A549 (cell line): ENCODE data around the gene LRRC61. TPM values are rescaled to one million over a fixed set of nuclear protein-coding genes. Genes with fewer than 3 reads are reported as not detected.

Experiments used
- ATAC-seq, 2 experiments: fragments of 200-7000 bp in 1 of 2; fragments of >200 bp in 1 of 2; cut with Nextera tagmentation in 1 of 2; cut with Tn5 transposase in 1 of 2; 3 replicates each; pipeline versions ENCODE4 v1.8.0 to v1.9.1; 2018 to 2020; ENCODE audit warnings: mild to moderate bottlenecking in 1 of 2, moderate library complexity in 1 of 2
- CTCF ChIA-PET: fragments of 300-600 bp; sonication (Branson Sonifier 250); formaldehyde crosslinking; extraction: SDS; loops from one replicate; lab custom pipeline; 2021; ENCODE audit warnings: antibody characterized with exemption, inconsistent platforms; lab: Yijun Ruan, JAX
- POLR2A ChIA-PET: fragments of 350-600 bp; formaldehyde crosslinking; extraction: SDS; loops from one replicate; lab custom pipeline; 2021; ENCODE audit warnings: antibody characterized with exemption, inconsistent platforms; lab: Yijun Ruan, JAX
- DNase-seq, 2 experiments: peaks; one replicate each; pipeline versions ENCODE4 v3.0.0 to v3.0.0-alpha.2; 2011 to 2016; ENCODE audit warnings: low read depth in 1 of 2, low spot score in 1 of 2
- FAIRE-seq: peaks from 2 replicates; lab custom pipeline; 2011; peaks lifted over from hg19 to GRCh38; lab: Jason Lieb, UNC
- H3K27ac ChIP-seq, 2 experiments: fragments of >200 bp; sonication (Bioruptor Twin); formaldehyde crosslinking; 3 replicates each; pipeline ENCODE4 v1.5.1; 2016 to 2017
- H3K4me1 ChIP-seq: fragments of >200 bp; sonication (Bioruptor Twin); formaldehyde crosslinking; 3 replicates; pipeline ENCODE4 v1.6.1; 2016
- H3K4me2 ChIP-seq: fragments of >200 bp; sonication (Bioruptor Twin); formaldehyde crosslinking; 3 replicates; pipeline ENCODE4 v1.6.1; 2016
- H3K4me3 ChIP-seq: fragments of >200 bp; sonication (Bioruptor Twin); formaldehyde crosslinking; 3 replicates; pipeline ENCODE4 v1.5.1; 2016
- H3K9me3 ChIP-seq: fragments of >200 bp; sonication (Bioruptor Twin); formaldehyde crosslinking; 3 replicates; pipeline ENCODE4 v1.6.1; 2016
- BHLHE40 ChIP-seq: IDR thresholded peaks from 2 replicates; pipeline ENCODE4 v1.6.1; 2012; ENCODE audit warnings: low read depth, low read length, inconsistent platforms
- CTCF ChIP-seq: fragments of >200 bp; sonication (Bioruptor Twin); formaldehyde crosslinking; IDR thresholded peaks from 3 replicates; pipeline ENCODE4 v1.5.1; 2016
- E2F6 ChIP-seq: IDR thresholded peaks from 2 replicates; pipeline ENCODE4 v1.6.1; 2012; ENCODE audit warnings: low read depth, borderline replicate concordance
- EHF ChIP-seq: fragments of 250-450 bp; sonication (Bioruptor Pico); IDR thresholded peaks from 2 replicates; pipeline ENCODE4 v1.5.0; 2020; ENCODE audit warnings: mild to moderate bottlenecking
- EHMT2 ChIP-seq: fragments of 200-600 bp; sonication (generic); IDR thresholded peaks from 2 replicates; pipeline ENCODE4 v1.6.1; 2016; ENCODE audit warnings: antibody characterized with exemption, low read depth, mild to moderate bottlenecking, moderate library complexity
- FOSB ChIP-seq: fragments of 250-450 bp; sonication (Bioruptor Pico); IDR thresholded peaks from 2 replicates; pipeline ENCODE4 v1.5.0; 2020; ENCODE audit warnings: mild to moderate bottlenecking, moderate library complexity
- FOXS1 ChIP-seq: fragments of 250-450 bp; sonication (Bioruptor Pico); IDR thresholded peaks from 2 replicates; pipeline ENCODE4 v1.5.0; 2020; ENCODE audit warnings: mild to moderate bottlenecking, moderate library complexity
- HEYL ChIP-seq: fragments of 250-450 bp; sonication (Bioruptor Pico); IDR thresholded peaks from 2 replicates; pipeline ENCODE4 v1.8.0; 2021; ENCODE audit warnings: mild to moderate bottlenecking, moderate library complexity
- JUNB ChIP-seq: fragments of >200 bp; sonication (Bioruptor Twin); formaldehyde crosslinking; IDR thresholded peaks from 2 replicates; pipeline ENCODE4 v1.6.1; 2016
- MAX ChIP-seq: IDR thresholded peaks from 2 replicates; pipeline ENCODE4 v1.6.1; 2012
- MAZ ChIP-seq: fragments of 150-350 bp; IDR thresholded peaks from 2 replicates; pipeline ENCODE4 v1.6.1; 2014; ENCODE audit warnings: antibody characterized with exemption, low read depth, low read length, borderline replicate concordance
- NFE2L2 ChIP-seq: fragments of 150-350 bp; conservative IDR thresholded peaks from 2 replicates; pipeline ENCODE4 v1.6.1; 2014; ENCODE audit warnings: low read length
- PHF8 ChIP-seq: fragments of 200-600 bp; sonication (generic); IDR thresholded peaks from 2 replicates; pipeline ENCODE4 v1.6.1; 2016; ENCODE audit warnings: low read depth, mild to moderate bottlenecking, antibody characterized with exemption, moderate library complexity, borderline replicate concordance
- RCOR1 ChIP-seq: fragments of 150-350 bp; IDR thresholded peaks from 2 replicates; pipeline ENCODE4 v1.6.1; 2014; ENCODE audit warnings: antibody characterized with exemption, low read length, low read depth
- RFX5 ChIP-seq: fragments of 450-650 bp; IDR thresholded peaks from 2 replicates; pipeline ENCODE4 v1.7.1; 2014; ENCODE audit warnings: antibody characterized with exemption, mild to moderate bottlenecking, moderate library complexity
- RNF2 ChIP-seq: fragments of 200-600 bp; sonication (generic); IDR thresholded peaks from 2 replicates; pipeline ENCODE4 v1.6.1; 2016; ENCODE audit warnings: low read depth, mild to moderate bottlenecking, antibody characterized with exemption, moderate library complexity, borderline replicate concordance
- SREBF2 ChIP-seq: fragments of 450-650 bp; IDR thresholded peaks from 2 replicates; pipeline ENCODE4 v1.6.1; 2014; ENCODE audit warnings: mild to moderate bottlenecking, moderate library complexity
- USF2 ChIP-seq: fragments of 450-650 bp; IDR thresholded peaks from 2 replicates; pipeline ENCODE4 v1.6.1; 2014; ENCODE audit warnings: antibody characterized with exemption
- ZC3H11A ChIP-seq: fragments of 450-650 bp; IDR thresholded peaks from 2 replicates; pipeline ENCODE4 v1.6.1; 2014; ENCODE audit warnings: antibody characterized with exemption, mild to moderate bottlenecking
- ZFP36 ChIP-seq: fragments of 450-650 bp; IDR thresholded peaks from 2 replicates; pipeline ENCODE4 v1.6.1; 2014; ENCODE audit warnings: borderline replicate concordance; ENCODE audit not compliant: partially characterized antibody
- ZSCAN20 ChIP-seq: fragments of 250-450 bp; sonication (Bioruptor Pico); IDR thresholded peaks from 2 replicates; pipeline ENCODE4 v1.8.0; 2022; ENCODE audit warnings: mild to moderate bottlenecking, moderate library complexity
- WGBS: methylation state at CpG from one replicate; pipeline ENCODE4 v1.1.6; 2017; ENCODE audit errors: missing lambda C conversion rate; 5-methylcytosine and 5-hydroxymethylcytosine counted together
- polyA plus RNA-seq, 4 experiments: library from polyadenylated mRNA; depleted of rRNA in 3 of 4; stranded (reverse); fragments of >200 nt; fragmentation: RNase III in 1 of 4; extraction: RNeasy Plus Mini Kit Qiagen cat#74134 plus additional on column Dnase treatment in 1 of 4; gene quantifications; 2 replicates in 3 of 4; 3 replicates in 1 of 4; pipeline ENCODE4 v1.2.3, GENCODE V29; 2011 to 2017

LRRC61 gene
- polyA plus RNA-seq, 2 of the 4 experiments (the other 2 are of a cell fraction), result 0.19 to 0.22 TPM

- no peak overlapping the region for H3K4me2 ChIP-seq
- H3K27ac ChIP-seq, result no peak overlapping the region
- no peaks in the 10 kb centered on the region; the same call in 2 of the 3 replicates for H3K4me1 ChIP-seq
- no peak for FAIRE-seq
- ChIA-PET CTCF (no interaction called here), POLR2A (no interaction called here)
- no peak overlapping the region for H3K4me3 ChIP-seq
- TF ChIP-seq BHLHE40, result no peak
- TF ChIP-seq FOSB (CRISPR knock-in tag), result no peak
- TF ChIP-seq FOXS1 (CRISPR knock-in tag), result no peak
- TF ChIP-seq E2F6, result no peak
- TF ChIP-seq ZC3H11A, result no peak
- no peak for TF ChIP-seq ZSCAN20
- TF ChIP-seq MAZ, result no peak
- no peaks in the 10 kb centered on the region for H3K9me3 ChIP-seq
- DNase-seq, result no peak
- ATAC-seq, result no peak
- WGBS, result 65% methylated on average over 5 of the region's 5 CpGs
Observed at GRCh38 chr7:150360363-150361058, 37.4 kb downstream of the LRRC61 start.

GRCh38 chr7:150361402-150361801 is 38.2 kb downstream of the LRRC61 start:
- ChIA-PET CTCF (interaction anchor here (0.7 kb wide), 1 partner anchor 60 kb away, joined by 3 read pairs; no protein-coding TSS in a partner anchor), POLR2A (no interaction called here)
- H3K4me3 ChIP-seq, result no peak overlapping the region
- DNase-seq (no peak), FAIRE-seq (no peak), ATAC-seq (no peak)
- no peaks in the 10 kb centered on the region for H3K9me3 ChIP-seq
- H3K4me1 ChIP-seq, result no peaks in the 10 kb centered on the region
- H3K4me2 ChIP-seq, result no peak overlapping the region
- TF ChIP-seq EHMT2 (no peak), JUNB (no peak), ZFP36 (no peak), PHF8 (no peak), HEYL (CRISPR knock-in tag) (no peak), RCOR1 (no peak), E2F6 (no peak), MAZ (no peak), USF2 (no peak), RNF2 (no peak), RFX5 (no peak), NFE2L2 (no peak), EHF (CRISPR knock-in tag) (no peak), CTCF (no peak), SREBF2 (no peak), MAX (no peak)
- TF ChIP-seq, all 56 proteins: peak for 0
- 80% methylated on average over 7 of the region's 7 CpGs for WGBS
- H3K27ac ChIP-seq, result no peak overlapping the region
